ENCODE data around the gene HAAO.

DNA sequence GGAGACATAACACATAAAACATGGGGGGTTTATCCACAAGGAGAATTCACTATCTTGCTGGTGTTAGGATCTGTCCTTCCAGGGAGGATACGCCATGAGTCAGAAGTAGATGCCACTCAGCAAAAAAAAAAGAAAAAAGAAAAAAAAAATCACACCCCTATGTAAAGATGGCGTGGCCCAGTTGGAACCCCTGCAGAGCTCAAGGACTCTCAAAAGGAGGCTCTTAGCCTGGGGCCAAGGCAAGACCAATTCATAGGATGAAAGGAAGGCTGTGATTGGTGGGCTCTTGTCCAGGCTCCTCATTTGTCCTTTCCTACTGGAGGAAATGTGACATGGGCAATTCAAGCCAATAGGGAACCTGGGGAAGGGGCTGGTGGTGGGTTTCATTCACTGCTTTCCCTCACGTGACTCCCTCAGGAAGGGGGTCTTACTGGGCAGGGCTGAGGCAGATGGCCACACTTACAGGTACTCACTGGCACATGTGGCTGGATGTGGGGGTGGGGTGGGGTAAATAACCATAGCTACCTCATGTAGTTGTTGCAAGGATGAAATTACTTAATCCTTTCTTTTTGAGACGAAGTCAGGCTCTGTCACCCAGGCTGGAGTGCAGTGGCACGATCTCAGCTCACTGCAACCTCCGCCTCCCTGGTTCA lies 38.7 kb upstream of the HAAO start:
- TF ChIP-seq, protein P1, sequence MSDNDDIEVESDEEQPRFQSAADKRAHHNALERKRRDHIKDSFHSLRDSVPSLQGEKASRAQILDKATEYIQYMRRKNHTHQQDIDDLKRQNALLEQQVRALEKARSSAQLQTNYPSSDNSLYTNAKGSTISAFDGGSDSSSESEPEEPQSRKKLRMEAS (IDR thresholded peaks at IDR 0.05; ENCODE audit: insufficient read depth, insufficient read length), result no peak
- no peak for TF ChIP-seq MYC (IDR thresholded peaks at IDR 0.05; ENCODE audit: low read depth, low read length)
- TF ChIP-seq, protein P2, sequence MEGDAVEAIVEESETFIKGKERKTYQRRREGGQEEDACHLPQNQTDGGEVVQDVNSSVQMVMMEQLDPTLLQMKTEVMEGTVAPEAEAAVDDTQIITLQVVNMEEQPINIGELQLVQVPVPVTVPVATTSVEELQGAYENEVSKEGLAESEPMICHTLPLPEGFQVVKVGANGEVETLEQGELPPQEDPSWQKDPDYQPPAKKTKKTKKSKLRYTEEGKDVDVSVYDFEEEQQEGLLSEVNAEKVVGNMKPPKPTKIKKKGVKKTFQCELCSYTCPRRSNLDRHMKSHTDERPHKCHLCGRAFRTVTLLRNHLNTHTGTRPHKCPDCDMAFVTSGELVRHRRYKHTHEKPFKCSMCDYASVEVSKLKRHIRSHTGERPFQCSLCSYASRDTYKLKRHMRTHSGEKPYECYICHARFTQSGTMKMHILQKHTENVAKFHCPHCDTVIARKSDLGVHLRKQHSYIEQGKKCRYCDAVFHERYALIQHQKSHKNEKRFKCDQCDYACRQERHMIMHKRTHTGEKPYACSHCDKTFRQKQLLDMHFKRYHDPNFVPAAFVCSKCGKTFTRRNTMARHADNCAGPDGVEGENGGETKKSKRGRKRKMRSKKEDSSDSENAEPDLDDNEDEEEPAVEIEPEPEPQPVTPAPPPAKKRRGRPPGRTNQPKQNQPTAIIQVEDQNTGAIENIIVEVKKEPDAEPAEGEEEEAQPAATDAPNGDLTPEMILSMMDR (IDR thresholded peaks at IDR 0.05; ENCODE audit: extremely low read depth in 1 of 2, insufficient read depth in 1 of 2, low read depth in 1 of 2, low read length in 2 of 2), result no peak
- no peak for TF ChIP-seq POLR2A (IDR thresholded peaks at IDR 0.05; ENCODE audit: low read depth, low read length)
- TF ChIP-seq POLR2AphosphoS5 (IDR thresholded peaks at IDR 0.05; ENCODE audit: insufficient read depth, low read depth, low read length), result no peak
